Smooth muscle cell (in vitro differentiated cells): ENCODE measurements around the gene CCDC177. TPM values are rescaled to one million over a fixed set of nuclear protein-coding genes. Genes with fewer than 3 reads are reported as not detected.

Source experiments
- DNase-seq: peaks from one replicate; lab custom pipeline; 2025; ENCODE audit not compliant: unreplicated experiment; lab: John Stamatoyannopoulos, UW
- H2AFZ ChIP-seq: fragments of 200-600 bp; sonication (generic); 2 replicates; pipeline ENCODE4 v1.6.0; 2016; ENCODE audit warnings: antibody characterized with exemption, low read depth, mild to moderate bottlenecking
- H3F3A ChIP-seq: fragments of 200-600 bp; sonication (generic); 2 replicates; pipeline ENCODE4 v1.6.0; 2017; ENCODE audit warnings: antibody characterized with exemption, low read depth
- H3K27ac ChIP-seq: fragments of 200-600 bp; sonication (generic); 2 replicates; pipeline ENCODE4 v1.5.1; 2016; ENCODE audit warnings: low read depth, mild to moderate bottlenecking
- H3K27me3 ChIP-seq: fragments of 200-600 bp; sonication (generic); 2 replicates; pipeline ENCODE4 v1.6.1; 2016; ENCODE audit warnings: low read depth, mild to moderate bottlenecking
- H3K36me3 ChIP-seq: fragments of 200-600 bp; sonication (generic); 2 replicates; pipeline ENCODE4 v1.5.1; 2016; ENCODE audit warnings: low read depth
- H3K4me1 ChIP-seq: fragments of 200-600 bp; sonication (generic); 2 replicates; pipeline ENCODE4 v1.5.1; 2016; ENCODE audit warnings: low read depth
- H3K4me2 ChIP-seq: fragments of 200-600 bp; sonication (generic); 2 replicates; pipeline ENCODE4 v1.6.0; 2016; ENCODE audit warnings: mild to moderate bottlenecking
- H3K4me3 ChIP-seq: fragments of 200-600 bp; sonication (generic); 2 replicates; pipeline ENCODE4 v1.5.1; 2016; ENCODE audit warnings: mild to moderate bottlenecking
- H3K79me2 ChIP-seq: fragments of 200-600 bp; sonication (generic); 2 replicates; pipeline ENCODE4 v1.6.0; 2016; ENCODE audit warnings: low read depth, mild to moderate bottlenecking
- H3K9ac ChIP-seq: fragments of 200-600 bp; sonication (generic); 2 replicates; pipeline ENCODE4 v1.6.0; 2016; ENCODE audit warnings: low read depth
- H3K9me3 ChIP-seq: fragments of 200-600 bp; sonication (generic); replicated peaks from 2 replicates; pipeline ENCODE4 v1.5.1; 2016; ENCODE audit warnings: low read depth
- H4K20me1 ChIP-seq: fragments of 200-600 bp; sonication (generic); 2 replicates; pipeline ENCODE4 v1.6.0; 2016; ENCODE audit warnings: low read depth
- CTCF ChIP-seq: fragments of 200-600 bp; sonication (generic); IDR thresholded peaks from 2 replicates; pipeline ENCODE4 v1.5.1; 2017; ENCODE audit warnings: borderline replicate concordance, mild to moderate bottlenecking, antibody characterized with exemption; ENCODE audit not compliant: insufficient read depth, poor library complexity, severe bottlenecking
- whole genome bisulfite sequencing: methylation state at CpG from one replicate; pipeline ENCODE4 v1.1.7; 2016; ENCODE audit warnings: low lambda C conversion rate; 5-methylcytosine and 5-hydroxymethylcytosine counted together
- polyA plus RNA-seq: library from polyadenylated mRNA; unstranded; fragments of >200 nt; fragmentation: Nextera tagmentation; extraction: Ambion mirVana; gene quantifications from 2 replicates; pipeline ENCODE4 v1.2.1, GENCODE V29; 2016
- total RNA-seq: library from RNA; depleted of rRNA; stranded (reverse); fragments of >200 nt; gene quantifications from 2 replicates; pipeline ENCODE4 v1.2.3, GENCODE V29; 2014

CCDC177 gene
- total and polyA plus RNA-seq, 2 experiments from 2014 or later: not detected

DNA sequence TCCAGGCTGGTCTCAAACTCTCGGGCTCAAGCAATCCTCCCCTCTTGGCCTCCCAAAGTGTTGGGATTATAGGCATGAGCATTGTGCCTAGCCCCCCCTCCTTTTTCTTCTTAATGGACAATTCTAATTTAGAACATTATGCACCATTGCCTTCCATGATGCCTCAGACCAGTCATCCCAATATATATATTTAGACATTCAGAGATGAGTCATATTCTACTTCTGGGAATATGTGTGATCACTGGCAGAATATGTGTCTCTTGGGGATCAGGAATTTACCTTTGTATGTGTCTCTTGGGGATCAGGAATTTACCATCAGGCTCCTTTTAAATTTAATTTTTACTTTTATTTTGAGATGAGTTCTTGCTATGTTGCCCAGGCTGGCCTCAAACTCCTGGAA lies 7.5 kb upstream of the CCDC177 start:
- Histone ChIP-seq H3K4me3 (no peak overlapping the region), H3K9me3 (no peaks in the 10 kb centered on the region), H3K36me3 (no peaks in the 10 kb centered on the region), H3K27me3 (no peaks in the 10 kb centered on the region), H4K20me1 (no peaks in the 10 kb centered on the region), H3F3A (no peaks in the 10 kb centered on the region), H3K4me1 (no peaks in the 10 kb centered on the region), H3K79me2 (no peaks in the 10 kb centered on the region), H3K27ac (no peak overlapping the region), H2AFZ (no peak overlapping the region), H3K9ac (no peak overlapping the region), H3K4me2 (no peak overlapping the region)
- no peak for TF ChIP-seq CTCF
- 94% methylated on average over 1 of the region's 1 CpG for WGBS
- no peak for DNase-seq

DNA sequence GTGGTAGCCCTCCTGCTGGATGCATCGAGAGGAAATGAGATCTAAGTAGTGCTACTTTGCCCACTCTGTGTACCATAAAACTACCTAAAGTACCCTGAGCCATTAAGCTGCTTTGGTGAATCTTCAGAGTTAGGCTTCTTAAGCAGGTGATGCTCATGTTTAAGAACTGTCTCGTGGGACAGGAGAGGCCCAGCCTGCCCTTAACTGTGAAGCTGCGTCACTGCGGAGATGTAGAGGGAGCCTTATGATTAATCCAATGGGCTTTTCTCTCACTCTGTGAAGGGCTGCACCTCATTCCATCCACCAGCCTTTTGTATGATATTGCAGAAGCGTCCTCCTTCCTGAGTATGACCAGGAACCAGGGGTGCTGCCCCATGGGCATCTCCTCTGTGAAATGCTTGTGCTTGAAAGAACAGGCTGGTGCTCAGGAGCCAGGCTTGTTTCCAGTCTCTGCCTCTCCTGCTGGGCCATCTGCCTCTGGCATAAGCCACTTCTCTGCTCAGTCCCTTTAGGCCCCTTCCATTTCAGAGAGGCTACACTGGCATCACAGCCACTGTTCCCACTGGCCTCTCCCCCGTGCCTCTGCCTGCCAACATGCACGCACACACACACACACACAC lies 6.8 kb upstream of the CCDC177 start:
- H3K9ac ChIP-seq: no peak overlapping the region
- no peaks in the 10 kb centered on the region for H3K79me2 ChIP-seq
- no peak overlapping the region for H3K4me3 ChIP-seq
- no peak for DNase-seq
- TF ChIP-seq CTCF: no peak
- H3K9me3 ChIP-seq: no peaks in the 10 kb centered on the region
- no peaks in the 10 kb centered on the region for H3F3A ChIP-seq
- H3K4me1 ChIP-seq: no peaks in the 10 kb centered on the region
- H2AFZ ChIP-seq: no peak overlapping the region
- 84% methylated on average over 7 of the region's 7 CpGs for WGBS
- H3K36me3 ChIP-seq: no peaks in the 10 kb centered on the region
- H3K4me2 ChIP-seq: no peak overlapping the region
- H4K20me1 ChIP-seq: no peaks in the 10 kb centered on the region
- no peak overlapping the region for H3K27ac ChIP-seq
- peaks cover 4% of the 10 kb centered on the region for H3K27me3 ChIP-seq

- H3K36me3 ChIP-seq: no peaks in the 10 kb centered on the region
- H2AFZ ChIP-seq: no peak overlapping the region
- peak; percentile 10 for DNase-seq
- no peaks in the 10 kb centered on the region for H3F3A ChIP-seq
- peak overlapping the region; percentile 32 for H3K27ac ChIP-seq
- H3K4me2 ChIP-seq: no peak overlapping the region
- H4K20me1 ChIP-seq: no peaks in the 10 kb centered on the region
- H3K9me3 ChIP-seq: no peaks in the 10 kb centered on the region
- no peaks in the 10 kb centered on the region for H3K4me1 ChIP-seq
- no peaks in the 10 kb centered on the region for H3K79me2 ChIP-seq
- no peak overlapping the region for H3K4me3 ChIP-seq
- peaks cover 16% of the 10 kb centered on the region for H3K27me3 ChIP-seq
- H3K9ac ChIP-seq: no peak overlapping the region
- WGBS: 20% methylated on average over 7 of the region's 7 CpGs
- peak; percentile 40 for TF ChIP-seq CTCF
Measured at GRCh38 chr14:69580009-69580577, 5.4 kb upstream of the CCDC177 start.

GRCh38 chr14:69579476-69579875 lies 4.8 kb upstream of the CCDC177 start:
- Histone ChIP-seq H3K79me2 (no peaks in the 10 kb centered on the region), H3K27ac (peak overlapping the region; percentile 32), H3K27me3 (peaks cover 23% of the 10 kb centered on the region), H3K9ac (no peak overlapping the region), H3K36me3 (no peaks in the 10 kb centered on the region), H3K4me3 (no peak overlapping the region), H4K20me1 (no peaks in the 10 kb centered on the region), H3K9me3 (no peaks in the 10 kb centered on the region), H3K4me2 (no peak overlapping the region), H3F3A (no peaks in the 10 kb centered on the region), H3K4me1 (no peaks in the 10 kb centered on the region), H2AFZ (no peak overlapping the region)
- whole genome bisulfite sequencing: 92% methylated on average over 2 of the region's 2 CpGs
- no peak for TF ChIP-seq CTCF
- no peak for DNase-seq
